Activated CD4-positive, CD25-positive, alpha-beta regulatory T cell treated with anti-CD3 and anti-CD28 coated beads, Interleukin-2, amount 50 U/mL, for 24 hours (primary cell): ENCODE results near the gene CRISPLD2.

Experiments used
- ATAC-seq, 2 donors: fragments of 150-1000 bp; cut with Tn5 transposase; one replicate each; pipeline ENCODE4 v1.10.0; 2021; ENCODE audit warnings: mild to moderate bottlenecking in 1 of 2, moderate library complexity in 1 of 2

CRISPLD2 gene

GRCh38 chr16:84918006-84918909, 98.5 kb downstream of the CRISPLD2 start:
- ATAC-seq, result no peak

- ATAC-seq, result no peak
Observed at GRCh38 chr16:84919269-84919668, 99.5 kb downstream of the CRISPLD2 start.

- ATAC-seq, result no peak
Observed at GRCh38 chr16:84919708-84920107, 99.9 kb downstream of the CRISPLD2 start.

- no peak for ATAC-seq
Observed at GRCh38 chr16:84920333-84920732, 100.5 kb downstream of the CRISPLD2 start.

GRCh38 chr16:84922351-84923120, 102.8 kb downstream of the CRISPLD2 start:
- ATAC-seq, result no peak

- no peak for ATAC-seq
Observed at GRCh38 chr16:84924331-84925091, 104.7 kb downstream of the CRISPLD2 start.

GRCh38 chr16:84925092-84925772, 105.4 kb downstream of the CRISPLD2 start:
- ATAC-seq, result peak in 1 of 2 donors; percentile 35

GRCh38 chr16:84925773-84926372, 106.1 kb downstream of the CRISPLD2 start:
- ATAC-seq, result no peak

GRCh38 chr16:84926462-84926861, 106.7 kb downstream of the CRISPLD2 start:
- ATAC-seq, result no peak

GRCh38 chr16:84927621-84928591, 108.1 kb downstream of the CRISPLD2 start:
- no peak for ATAC-seq

GRCh38 chr16:84928679-84929420, 109.1 kb downstream of the CRISPLD2 start:
- ATAC-seq, result no peak

- no peak for ATAC-seq
Observed at GRCh38 chr16:84929421-84930297, 109.9 kb downstream of the CRISPLD2 start.

- ATAC-seq, result no peak
Observed at GRCh38 chr16:84930298-84931106, 110.7 kb downstream of the CRISPLD2 start.

- ATAC-seq, result no peak
Observed at GRCh38 chr16:84931107-84931494, 111.3 kb downstream of the CRISPLD2 start.

- no peak for ATAC-seq
Observed at GRCh38 chr16:84931506-84931905, 111.7 kb downstream of the CRISPLD2 start.

GRCh38 chr16:84932681-84933080, 112.9 kb downstream of the CRISPLD2 start:
- ATAC-seq, result no peak

GRCh38 chr16:84933774-84934631, 114.2 kb downstream of the CRISPLD2 start:
- ATAC-seq, result no peak
